HT-29 (cell line): ENCODE data around the gene TPR. TPM values are rescaled to one million over a fixed set of nuclear protein-coding genes. Genes with fewer than 3 reads are reported as not detected.

Source experiments
- DNase-seq: peaks from one replicate; pipeline ENCODE4 v3.0.0-alpha.2; 2015; ENCODE audit warnings: low spot score
- total RNA-seq: library from RNA; depleted of rRNA; stranded (reverse); fragments of >200 nt; shearing (Covaris generic); gene quantifications from 2 replicates; pipeline ENCODE4 v1.2.3, GENCODE V29; 2014; rRNA removed

TPR gene
- total RNA-seq, 1 experiment from 2014 or later, result 55.4 TPM

GRCh38 chr1:186289943-186290545 lies 85.0 kb downstream of the TPR start:
- DNase-seq, result no peak

GRCh38 chr1:186286615-186287315 lies 88.3 kb downstream of the TPR start:
- no peak for DNase-seq

- no peak for DNase-seq
Measured at GRCh38 chr1:186283374-186283773, 91.7 kb downstream of the TPR start.

GRCh38 chr1:186282466-186282865 lies 92.6 kb downstream of the TPR start:
- DNase-seq, result no peak

- no peak for DNase-seq
Measured at GRCh38 chr1:186275822-186276221, 99.2 kb downstream of the TPR start.

- DNase-seq, result no peak
Measured at GRCh38 chr1:186272486-186272885, 102.6 kb downstream of the TPR start.

GRCh38 chr1:186271032-186271431 lies 104.0 kb downstream of the TPR start:
- DNase-seq, result no peak

Other genes starting within 250 kb of the TPR start
- gene PRG4, start 79.0 kb downstream of the TPR start, total RNA-seq, result 0.05 TPM in 1 of 2 replicates, not detected in the other
- gene ODR4, start 585 bp upstream of the TPR start, total RNA-seq, result 9.6 and 12.3 TPM in 2 replicates
- gene PDC, start 85.9 kb upstream of the TPR start, total RNA-seq, result not detected in 2 replicates